Suprapubic skin (tissue), 4 donors: Measurements from ENCODE around the gene PDIA6. TPM values are rescaled to one million over a fixed set of nuclear protein-coding genes. Genes with fewer than 3 reads are reported as not detected.

Experiments
- DNase-seq, 2 donors: peaks; one replicate each; pipeline ENCODE4 v3.0.0-alpha.2; 2019; ENCODE audit warnings: low spot score in 2 of 2
- H3K27ac ChIP-seq: fragments of 200-600 bp; sonication (generic); one replicate; pipeline ENCODE4 v1.5.1; 2019
- H3K27me3 ChIP-seq: fragments of 200-600 bp; sonication (generic); one replicate; pipeline ENCODE4 v1.5.1; 2019
- H3K36me3 ChIP-seq: fragments of 200-600 bp; sonication (generic); one replicate; pipeline ENCODE4 v1.5.1; 2019
- H3K4me1 ChIP-seq: fragments of 200-600 bp; sonication (generic); one replicate; pipeline ENCODE4 v1.5.1; 2019
- H3K4me3 ChIP-seq: fragments of 200-600 bp; sonication (generic); one replicate; pipeline ENCODE4 v1.5.1; 2019; ENCODE audit warnings: mild to moderate bottlenecking
- H3K9me3 ChIP-seq: fragments of 200-600 bp; sonication (generic); one replicate; pipeline ENCODE4 v1.5.1; 2019
- CTCF ChIP-seq, 2 donors: fragments of 200-600 bp in 1 of 2; fragments of 450-650 bp in 1 of 2; sonication (generic) in 1 of 2; IDR thresholded peaks; one replicate each; pipeline ENCODE4 v1.5.1; 2016 to 2019; ENCODE audit warnings: antibody characterized with exemption in 2 of 2, mild to moderate bottlenecking in 1 of 2, moderate library complexity in 1 of 2
- EP300 ChIP-seq: sonication (generic); formaldehyde crosslinking; IDR thresholded peaks from one replicate; pipeline ENCODE4 v1.6.1; 2017; ENCODE audit warnings: antibody characterized with exemption
- POLR2A ChIP-seq, 2 donors: fragments of 450-650 bp; IDR thresholded peaks; one replicate each; pipeline ENCODE4 v1.6.1; 2017; ENCODE audit warnings: antibody characterized with exemption in 2 of 2, mild to moderate bottlenecking in 2 of 2, moderate library complexity in 2 of 2
- POLR2AphosphoS5 ChIP-seq, 3 donors: sonication (generic); formaldehyde crosslinking; IDR thresholded peaks; one replicate each; pipeline ENCODE4 v1.6.1; 2017; ENCODE audit warnings: antibody characterized with exemption in 3 of 3
- WGBS: methylation state at CpG from one replicate; pipeline ENCODE4 v1.1.5; 2018; 5-methylcytosine and 5-hydroxymethylcytosine counted together
- total RNA-seq, 4 donors: library from RNA; depleted of rRNA; stranded (reverse); fragments of >200 nt; gene quantifications; one replicate each; pipeline ENCODE4 v1.1.0, GENCODE V29; 2016

The PDIA6 gene
- total RNA-seq, 4 donors from 2014 or later: 40.2 to 77.5 (median 63.1) TPM

- H3K4me3 ChIP-seq: no peak overlapping the region
- H3K27ac ChIP-seq: no peak overlapping the region
- H3K9me3 ChIP-seq: no peaks in the 10 kb centered on the region
- no peaks in the 10 kb centered on the region for H3K36me3 ChIP-seq
- DNase-seq: no peak
- 67% methylated on average over 16 of the region's 16 CpGs for WGBS
- peaks cover 38% of the 10 kb centered on the region for H3K27me3 ChIP-seq
- TF ChIP-seq POLR2A (IDR thresholded peaks at IDR 0.05) (no peak), POLR2AphosphoS5 (IDR thresholded peaks at IDR 0.05) (no peak), EP300 (no peak), CTCF (IDR thresholded peaks at IDR 0.05) (no peak)
- H3K4me1 ChIP-seq: peaks cover 4% of the 10 kb centered on the region
Measured at GRCh38 chr2:10831400-10831985, 18.9 kb upstream of the PDIA6 start.

DNA sequence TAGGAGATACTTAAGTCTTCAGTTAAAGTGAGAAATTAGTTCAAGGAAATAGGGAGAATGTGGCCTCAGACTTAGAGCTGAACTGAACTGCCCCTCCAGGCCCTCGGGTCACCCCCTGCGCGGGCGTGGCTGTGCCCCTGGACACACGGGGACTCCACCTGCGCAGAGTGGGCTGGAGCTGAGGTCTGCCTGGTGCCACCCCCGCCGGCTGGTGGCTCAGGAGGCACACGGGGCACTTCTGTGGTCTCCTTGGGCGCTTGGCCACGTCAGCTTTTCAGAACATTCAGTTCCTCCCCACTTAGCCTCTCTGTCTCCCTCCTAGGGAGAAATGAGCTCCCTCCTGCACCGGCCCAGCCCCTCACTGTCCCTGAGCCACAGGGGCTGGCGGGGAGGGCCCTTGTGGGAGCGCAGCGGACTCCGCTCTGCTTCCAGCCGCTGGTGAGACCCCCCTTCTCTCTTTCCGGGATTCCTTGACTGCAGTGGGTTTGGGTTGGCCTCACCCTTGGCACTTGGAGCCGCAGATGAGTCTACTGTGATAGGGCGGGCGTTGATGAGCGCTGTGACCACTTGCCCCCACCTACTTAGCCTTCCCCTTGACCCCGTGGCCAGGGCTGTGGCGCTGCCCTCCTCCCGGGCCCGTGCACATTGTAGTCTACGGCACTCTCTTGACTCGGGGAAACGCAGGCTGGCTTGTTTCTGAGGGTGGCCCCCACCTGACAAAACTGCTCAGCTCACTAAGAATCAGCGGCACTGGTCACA is 18.2 kb upstream of the PDIA6 start:
- Histone ChIP-seq H3K4me1 (peaks cover 4% of the 10 kb centered on the region), H3K4me3 (no peak overlapping the region), H3K36me3 (no peaks in the 10 kb centered on the region), H3K9me3 (no peaks in the 10 kb centered on the region), H3K27ac (no peak overlapping the region), H3K27me3 (peaks cover 40% of the 10 kb centered on the region)
- DNase-seq: no peak
- 80% methylated on average over 26 of the region's 30 CpGs for WGBS
- TF ChIP-seq EP300 (no peak), POLR2AphosphoS5 (IDR thresholded peaks at IDR 0.05) (no peak), POLR2A (IDR thresholded peaks at IDR 0.05) (no peak), CTCF (IDR thresholded peaks at IDR 0.05) (no peak)

DNA sequence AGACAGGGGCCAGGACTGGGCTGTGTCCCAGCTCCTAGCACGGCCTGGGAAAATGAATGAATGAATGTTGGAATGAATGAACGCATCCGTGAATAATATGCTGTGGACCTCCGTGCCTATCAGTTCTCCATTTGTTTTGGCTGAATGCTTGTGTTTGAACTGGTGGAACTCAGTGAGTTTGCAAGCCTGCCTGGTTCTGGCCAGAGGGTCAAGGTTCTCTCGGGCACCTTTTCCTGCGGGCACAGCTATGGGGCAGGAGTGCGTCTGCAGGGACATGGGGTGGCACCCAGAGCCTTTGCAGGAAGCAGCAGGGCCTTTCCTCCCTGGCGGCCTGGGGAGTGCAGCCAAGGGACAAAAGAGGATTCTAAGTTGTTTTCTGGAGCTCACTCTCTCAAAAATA is 17.6 kb upstream of the PDIA6 start:
- 86% methylated on average over 7 of the region's 8 CpGs for WGBS
- Histone ChIP-seq H3K4me3 (no peak overlapping the region), H3K9me3 (no peaks in the 10 kb centered on the region), H3K4me1 (peaks cover 4% of the 10 kb centered on the region), H3K27me3 (peaks cover 40% of the 10 kb centered on the region), H3K27ac (no peak overlapping the region), H3K36me3 (no peaks in the 10 kb centered on the region)
- TF ChIP-seq POLR2A (IDR thresholded peaks at IDR 0.05): no peak
- no peak for TF ChIP-seq POLR2AphosphoS5 (IDR thresholded peaks at IDR 0.05)
- TF ChIP-seq EP300: no peak
- TF ChIP-seq CTCF (IDR thresholded peaks at IDR 0.05): no peak
- no peak for DNase-seq

GRCh38 chr2:10829299-10829698 is 16.7 kb upstream of the PDIA6 start:
- no peak for DNase-seq
- no peaks in the 10 kb centered on the region for H3K36me3 ChIP-seq
- H3K4me1 ChIP-seq: peaks cover 4% of the 10 kb centered on the region
- no peaks in the 10 kb centered on the region for H3K9me3 ChIP-seq
- WGBS: 56% methylated on average over 3 of the region's 3 CpGs
- TF ChIP-seq POLR2A (IDR thresholded peaks at IDR 0.05) (no peak), EP300 (no peak), CTCF (IDR thresholded peaks at IDR 0.05) (no peak), POLR2AphosphoS5 (IDR thresholded peaks at IDR 0.05) (no peak)
- no peak overlapping the region for H3K27ac ChIP-seq
- H3K27me3 ChIP-seq: peaks cover 42% of the 10 kb centered on the region
- no peak overlapping the region for H3K4me3 ChIP-seq

GRCh38 chr2:10828346-10828745 is 15.8 kb upstream of the PDIA6 start:
- no peak for TF ChIP-seq CTCF (IDR thresholded peaks at IDR 0.05)
- no peaks in the 10 kb centered on the region for H3K36me3 ChIP-seq
- peaks cover 40% of the 10 kb centered on the region for H3K27me3 ChIP-seq
- H3K9me3 ChIP-seq: no peaks in the 10 kb centered on the region
- H3K4me1 ChIP-seq: peaks cover 4% of the 10 kb centered on the region
- H3K27ac ChIP-seq: no peak overlapping the region
- no peak for DNase-seq
- H3K4me3 ChIP-seq: no peak overlapping the region
- 38% methylated on average over 4 of the region's 11 CpGs for WGBS
